ENCODE data around the gene TLE5.

GRCh38 chr19:3096902-3097326, 34.6 kb upstream of the TLE5 start:
- TF ChIP-seq POLR2AphosphoS5 (IDR thresholded peaks at IDR 0.05; ENCODE audit: borderline replicate concordance, low read depth, low read length) = no peak
- no peak for TF ChIP-seq EZH2 (IDR thresholded peaks at IDR 0.05)

All from SK-N-MC (cell line).